Activated CD4-positive, alpha-beta memory T cell treated with anti-CD3 and anti-CD28 coated beads, Interleukin-2, amount 10 ng/mL, durations not matched to agents 7 days and 5 days (primary cell): Measurements from ENCODE around the gene ADAMTS9. TPM values are rescaled to one million over a fixed set of nuclear protein-coding genes. Genes with fewer than 3 reads are reported as not detected.

Experiments used
- CTCF ChIA-PET: fragments of 350-600 bp; sonication (Branson Sonifier 250); formaldehyde crosslinking; loops from one replicate; lab custom pipeline; 2021; ENCODE audit warnings: antibody characterized with exemption, inconsistent platforms; lab: Charles Lee
- POLR2A ChIA-PET: fragments of 350-600 bp; sonication (Branson Sonifier 250); formaldehyde crosslinking; loops from one replicate; lab custom pipeline; 2021; ENCODE audit warnings: antibody characterized with exemption; lab: Charles Lee
- DNase-seq: peaks from one replicate; pipeline ENCODE4 v3.0.0-alpha.2; 2020
- H3K27ac Mint-ChIP-seq: one replicate; pipeline ENCODE4 v1.8.0; 2021; ENCODE audit warnings: mild to moderate bottlenecking, mixed read lengths
- H3K27me3 Mint-ChIP-seq: one replicate; pipeline ENCODE4 v1.8.0; 2021; ENCODE audit warnings: mixed read lengths
- H3K36me3 Mint-ChIP-seq: one replicate; pipeline ENCODE4 v1.8.0; 2021; ENCODE audit warnings: low read depth, mixed read lengths
- H3K4me1 Mint-ChIP-seq: one replicate; pipeline ENCODE4 v1.8.0; 2021; ENCODE audit warnings: mixed read lengths
- H3K4me3 Mint-ChIP-seq: one replicate; pipeline ENCODE4 v1.8.0; 2021; ENCODE audit warnings: mild to moderate bottlenecking, mixed read lengths
- H3K9me3 Mint-ChIP-seq: one replicate; pipeline ENCODE4 v1.8.0; 2021; ENCODE audit warnings: mixed read lengths
- total RNA-seq, 2 experiments: library from RNA; stranded (reverse); gene quantifications; one replicate each; pipeline ENCODE4 v1.2.3, GENCODE V29; 2021

ADAMTS9 gene
- total RNA-seq, 2 experiments from 2014 or later, result not detected

- Mint-ChIP-seq H3K9me3 (no peaks in the 10 kb centered on the region), H3K4me3 (no peak overlapping the region), H3K4me1 (no peaks in the 10 kb centered on the region), H3K27ac (no peak overlapping the region), H3K36me3 (no peaks in the 10 kb centered on the region), H3K27me3 (no peaks in the 10 kb centered on the region)
- DNase-seq, result no peak
- CTCF ChIA-PET, result no interaction called here
- POLR2A ChIA-PET, result no interaction called here
These were observed 70.8 kb downstream of the ADAMTS9 start for GRCh38 chr3:64616953-64617352.

GRCh38 chr3:64612916-64613526, 74.8 kb downstream of the ADAMTS9 start:
- Mint-ChIP-seq H3K27ac (no peak overlapping the region), H3K4me3 (no peak overlapping the region), H3K4me1 (no peaks in the 10 kb centered on the region), H3K36me3 (no peaks in the 10 kb centered on the region), H3K27me3 (no peaks in the 10 kb centered on the region), H3K9me3 (no peaks in the 10 kb centered on the region)
- CTCF ChIA-PET, result no interaction called here
- POLR2A ChIA-PET, result interaction anchor here (0.6 kb wide), 1 partner anchor 19 kb away, joined by 3 read pairs; no protein-coding TSS in a partner anchor
- no peak for DNase-seq

- ChIA-PET CTCF (no interaction called here), POLR2A (interaction anchor here (0.6 kb wide), 1 partner anchor 20 kb away, joined by 3 read pairs; no protein-coding TSS in a partner anchor)
- Mint-ChIP-seq H3K27ac (no peak overlapping the region), H3K36me3 (no peaks in the 10 kb centered on the region), H3K4me1 (no peaks in the 10 kb centered on the region), H3K27me3 (no peaks in the 10 kb centered on the region), H3K9me3 (no peaks in the 10 kb centered on the region), H3K4me3 (no peak overlapping the region)
- DNase-seq, result no peak
These were observed 75.5 kb downstream of the ADAMTS9 start for GRCh38 chr3:64612082-64612860.

GRCh38 chr3:64608741-64609140, 79.1 kb downstream of the ADAMTS9 start:
- Mint-ChIP-seq H3K4me1 (no peaks in the 10 kb centered on the region), H3K9me3 (no peaks in the 10 kb centered on the region), H3K4me3 (no peak overlapping the region), H3K27me3 (no peaks in the 10 kb centered on the region), H3K27ac (no peak overlapping the region), H3K36me3 (no peaks in the 10 kb centered on the region)
- ChIA-PET CTCF (no interaction called here), POLR2A (no interaction called here)
- DNase-seq, result no peak

- CTCF ChIA-PET, result no interaction called here
- Mint-ChIP-seq H3K27me3 (no peaks in the 10 kb centered on the region), H3K4me1 (no peaks in the 10 kb centered on the region)
These were observed 80.7 kb downstream of the ADAMTS9 start for GRCh38 chr3:64607032-64607551.

GRCh38 chr3:64604313-64604712, 83.5 kb downstream of the ADAMTS9 start:
- Mint-ChIP-seq H3K9me3 (no peaks in the 10 kb centered on the region), H3K27ac (no peak overlapping the region), H3K36me3 (no peaks in the 10 kb centered on the region), H3K4me3 (no peak overlapping the region), H3K4me1 (no peaks in the 10 kb centered on the region), H3K27me3 (no peaks in the 10 kb centered on the region)
- no peak for DNase-seq
- POLR2A ChIA-PET, result no interaction called here
- CTCF ChIA-PET, result no interaction called here

More at GRCh38 chr3:64607032-64607551, 80.7 kb downstream of the ADAMTS9 start:
- DNase-seq, result no peak
- Mint-ChIP-seq H3K4me3 (no peak overlapping the region), H3K9me3 (no peaks in the 10 kb centered on the region), H3K36me3 (no peaks in the 10 kb centered on the region), H3K27ac (no peak overlapping the region)
- POLR2A ChIA-PET, result no interaction called here

- Mint-ChIP-seq H3K27ac (no peak overlapping the region), H3K36me3 (no peaks in the 10 kb centered on the region), H3K4me1 (no peaks in the 10 kb centered on the region), H3K27me3 (no peaks in the 10 kb centered on the region), H3K9me3 (no peaks in the 10 kb centered on the region), H3K4me3 (no peak overlapping the region)
- CTCF ChIA-PET, result no interaction called here
- POLR2A ChIA-PET, result no interaction called here
- no peak for DNase-seq
These were observed 86.0 kb downstream of the ADAMTS9 start for GRCh38 chr3:64601824-64602223.

GRCh38 chr3:64600246-64600950, 87.4 kb downstream of the ADAMTS9 start:
- CTCF ChIA-PET, result no interaction called here
- no peak overlapping the region for H3K4me3 Mint-ChIP-seq
- H3K36me3 Mint-ChIP-seq, result no peaks in the 10 kb centered on the region
- H3K27ac Mint-ChIP-seq, result no peak overlapping the region
- no peaks in the 10 kb centered on the region for H3K27me3 Mint-ChIP-seq
- POLR2A ChIA-PET, result no interaction called here
- H3K9me3 Mint-ChIP-seq, result no peaks in the 10 kb centered on the region
- DNase-seq, result no peak
- H3K4me1 Mint-ChIP-seq, result no peaks in the 10 kb centered on the region

GRCh38 chr3:64599651-64600050, 88.1 kb downstream of the ADAMTS9 start:
- no peak overlapping the region for H3K4me3 Mint-ChIP-seq
- CTCF ChIA-PET, result no interaction called here

GRCh38 chr3:64595253-64595694, 92.5 kb downstream of the ADAMTS9 start:
- no peaks in the 10 kb centered on the region for H3K27me3 Mint-ChIP-seq
- no peaks in the 10 kb centered on the region for H3K4me1 Mint-ChIP-seq
- H3K9me3 Mint-ChIP-seq, result no peaks in the 10 kb centered on the region
- H3K4me3 Mint-ChIP-seq, result no peak overlapping the region
- H3K36me3 Mint-ChIP-seq, result no peaks in the 10 kb centered on the region
- no peak overlapping the region for H3K27ac Mint-ChIP-seq
- CTCF ChIA-PET, result no interaction called here
- no peak for DNase-seq
- POLR2A ChIA-PET, result no interaction called here

More at GRCh38 chr3:64599651-64600050, 88.1 kb downstream of the ADAMTS9 start:
- POLR2A ChIA-PET, result no interaction called here
- no peak for DNase-seq
- no peak overlapping the region for H3K27ac Mint-ChIP-seq
- H3K36me3 Mint-ChIP-seq, result no peaks in the 10 kb centered on the region
- H3K4me1 Mint-ChIP-seq, result no peaks in the 10 kb centered on the region
- no peaks in the 10 kb centered on the region for H3K27me3 Mint-ChIP-seq
- H3K9me3 Mint-ChIP-seq, result no peaks in the 10 kb centered on the region

GRCh38 chr3:64594134-64594533, 93.7 kb downstream of the ADAMTS9 start:
- no peaks in the 10 kb centered on the region for H3K4me1 Mint-ChIP-seq
- H3K36me3 Mint-ChIP-seq, result no peaks in the 10 kb centered on the region
- ChIA-PET CTCF (no interaction called here), POLR2A (no interaction called here)
- H3K27ac Mint-ChIP-seq, result no peak overlapping the region
- DNase-seq, result no peak
- no peak overlapping the region for H3K4me3 Mint-ChIP-seq
- H3K9me3 Mint-ChIP-seq, result no peaks in the 10 kb centered on the region
- H3K27me3 Mint-ChIP-seq, result no peaks in the 10 kb centered on the region

GRCh38 chr3:64593350-64593749, 94.5 kb downstream of the ADAMTS9 start:
- POLR2A ChIA-PET, result no interaction called here
- no peaks in the 10 kb centered on the region for H3K36me3 Mint-ChIP-seq
- CTCF ChIA-PET, result no interaction called here

GRCh38 chr3:64591615-64592014, 96.2 kb downstream of the ADAMTS9 start:
- Mint-ChIP-seq H3K4me3 (no peak overlapping the region), H3K27me3 (no peaks in the 10 kb centered on the region), H3K27ac (no peak overlapping the region), H3K4me1 (no peaks in the 10 kb centered on the region), H3K9me3 (no peaks in the 10 kb centered on the region), H3K36me3 (no peaks in the 10 kb centered on the region)
- POLR2A ChIA-PET, result no interaction called here
- DNase-seq, result no peak
- CTCF ChIA-PET, result no interaction called here

More at GRCh38 chr3:64593350-64593749, 94.5 kb downstream of the ADAMTS9 start:
- Mint-ChIP-seq H3K27me3 (no peaks in the 10 kb centered on the region), H3K27ac (no peak overlapping the region), H3K9me3 (no peaks in the 10 kb centered on the region), H3K4me3 (no peak overlapping the region), H3K4me1 (no peaks in the 10 kb centered on the region)
- no peak for DNase-seq
